ENCODE results near the gene DRD3.

DRD3 gene

GRCh38 chr3:114101101-114101500, 77.8 kb downstream of the DRD3 start:
- H3K4me3 ChIP-seq (ENCODE audit: low read depth, low read length), result no peak overlapping the region
- TF ChIP-seq CTCF (conservative IDR thresholded peaks at IDR 0.05; ENCODE audit: low read depth, low read length), result no peak

GRCh38 chr3:114095796-114096195, 83.1 kb downstream of the DRD3 start:
- H3K4me3 ChIP-seq (ENCODE audit: low read depth, low read length), result no peak overlapping the region
- no peak for TF ChIP-seq CTCF (conservative IDR thresholded peaks at IDR 0.05; ENCODE audit: low read depth, low read length)
- no peak for DNase-seq (ENCODE audit: low read depth)

More at GRCh38 chr3:114101101-114101500, 77.8 kb downstream of the DRD3 start:
- DNase-seq (ENCODE audit: low read depth), result no peak

- peak; percentile 88 for DNase-seq (ENCODE audit: low read depth)
- TF ChIP-seq CTCF (conservative IDR thresholded peaks at IDR 0.05; ENCODE audit: low read depth, low read length), result no peak
- no peak overlapping the region for H3K4me3 ChIP-seq (ENCODE audit: low read depth, low read length)
These were observed 85.3 kb downstream of the DRD3 start for GRCh38 chr3:114093596-114093995.

DNA sequence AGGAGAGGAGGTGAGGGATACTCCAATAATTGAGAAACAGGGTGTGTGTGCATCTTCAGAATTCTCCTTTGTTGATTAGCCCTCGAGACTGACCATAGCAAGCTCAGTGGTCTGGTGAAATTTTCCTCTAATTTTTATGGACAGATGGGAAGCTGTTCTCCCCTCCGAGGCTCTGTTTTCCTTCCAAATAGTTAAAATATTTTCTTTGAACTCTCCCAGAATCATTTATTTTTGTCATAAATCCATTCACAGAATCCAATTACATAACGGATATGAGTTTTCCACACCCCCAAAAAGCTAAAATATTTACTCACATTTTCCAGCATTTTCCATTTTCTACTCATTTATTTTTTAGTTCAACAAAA, 85.9 kb downstream of the DRD3 start:
- DNase-seq (ENCODE audit: low read depth), result no peak
- H3K4me3 ChIP-seq (ENCODE audit: low read depth, low read length), result no peak overlapping the region
- no peak for TF ChIP-seq CTCF (conservative IDR thresholded peaks at IDR 0.05; ENCODE audit: low read depth, low read length)

DNA sequence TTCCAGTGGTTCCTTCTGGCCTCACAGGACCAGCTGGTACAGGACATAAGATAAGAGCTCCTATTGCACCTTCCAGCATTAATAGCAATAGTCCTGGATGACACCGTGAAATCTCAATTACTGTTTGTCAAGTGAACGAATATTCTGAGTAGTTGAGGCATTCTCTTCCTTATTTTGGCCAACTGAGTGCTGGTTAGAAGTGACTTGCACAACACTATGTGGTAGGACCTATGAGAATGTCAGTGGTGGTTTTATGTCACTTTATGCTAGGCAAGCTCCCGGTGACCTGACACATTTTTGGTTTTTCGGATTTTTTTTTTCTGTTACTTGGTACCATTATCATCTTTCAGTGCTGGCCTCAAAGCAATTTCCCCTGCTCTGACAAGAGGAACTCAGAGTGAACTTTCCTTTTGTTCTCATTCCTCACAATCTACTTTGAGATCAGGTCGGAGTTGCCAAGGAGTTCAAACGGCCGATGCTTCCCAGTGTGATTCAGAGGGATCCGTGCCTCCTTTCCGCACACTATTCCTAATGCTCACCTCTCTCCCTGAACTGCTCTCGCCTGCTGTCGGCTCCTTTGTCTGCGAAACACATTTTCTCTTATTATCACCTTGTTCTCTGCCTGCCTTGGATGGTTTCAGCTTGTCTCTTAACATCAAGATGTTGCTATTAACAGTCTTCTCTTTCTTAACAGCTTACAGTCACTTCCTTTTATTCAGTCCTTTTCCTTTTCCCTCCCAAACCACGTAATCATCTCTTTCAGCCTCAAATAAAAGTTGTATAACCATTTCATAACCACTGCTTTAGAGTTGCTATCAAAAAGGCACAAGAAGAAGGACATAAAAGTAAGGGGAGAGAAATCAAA, 86.5 kb downstream of the DRD3 start:
- no peak for DNase-seq (ENCODE audit: low read depth)

GRCh38 chr3:114089675-114090074, 89.2 kb downstream of the DRD3 start:
- no peak overlapping the region for H3K4me3 ChIP-seq (ENCODE audit: low read depth, low read length)
- no peak for DNase-seq (ENCODE audit: low read depth)
- no peak for TF ChIP-seq CTCF (conservative IDR thresholded peaks at IDR 0.05; ENCODE audit: low read depth, low read length)

More for the DNA sequence above, 86.5 kb downstream of the DRD3 start:
- TF ChIP-seq CTCF (conservative IDR thresholded peaks at IDR 0.05; ENCODE audit: low read depth, low read length), result no peak
- peak overlapping the region; percentile 6 for H3K4me3 ChIP-seq (ENCODE audit: low read depth, low read length)

- no peak overlapping the region for H3K4me3 ChIP-seq (ENCODE audit: low read depth, low read length)
- no peak for DNase-seq (ENCODE audit: low read depth)
- TF ChIP-seq CTCF (conservative IDR thresholded peaks at IDR 0.05; ENCODE audit: low read depth, low read length), result no peak
These were observed 92.5 kb downstream of the DRD3 start for GRCh38 chr3:114086356-114086755.

Measured in choroid plexus epithelial cell (primary cell).